PFSK-1 (cell line): ENCODE measurements around the gene MYO16.

Source experiments
- FOXP2 ChIP-seq: optimal IDR thresholded peaks from 2 replicates; pipeline ENCODE3; 2011; ENCODE audit warnings: borderline replicate concordance, control low read depth, inconsistent platforms; ENCODE audit not compliant: insufficient read depth; ENCODE audit errors: extremely low read length, extremely low read depth
- POLR2AphosphoS5 ChIP-seq: IDR thresholded peaks from 2 replicates; pipeline ENCODE4 v1.6.1; 2012; ENCODE audit warnings: low read depth, mild to moderate bottlenecking, control low read depth, low read length, moderate library complexity
- SIN3A ChIP-seq: IDR thresholded peaks from 2 replicates; pipeline ENCODE4 v1.6.1; 2012; ENCODE audit warnings: mild to moderate bottlenecking, low read length, moderate library complexity, borderline replicate concordance; ENCODE audit not compliant: insufficient read depth
- TAF1 ChIP-seq: IDR thresholded peaks from 2 replicates; pipeline ENCODE4 v1.6.1; 2012; ENCODE audit warnings: low read length, control low read depth, borderline replicate concordance; ENCODE audit not compliant: insufficient read depth
- TF ChIP-seq, protein P1 (sequence below), 2 experiments: IDR thresholded peaks; 2 replicates each; pipeline versions ENCODE4 v1.6.1 to v1.8.0; 2011 to 2012; ENCODE audit warnings: low read depth in 2 of 2, low read length in 2 of 2, control low read depth in 1 of 2, inconsistent platforms in 1 of 2, mild to moderate bottlenecking in 1 of 2, moderate library complexity in 1 of 2; ENCODE audit not compliant: insufficient read depth in 1 of 2

MYO16 gene

GRCh38 chr13:108597943-108598342 lies 31.5 kb upstream of the MYO16 start:
- TF ChIP-seq, protein P1, sequence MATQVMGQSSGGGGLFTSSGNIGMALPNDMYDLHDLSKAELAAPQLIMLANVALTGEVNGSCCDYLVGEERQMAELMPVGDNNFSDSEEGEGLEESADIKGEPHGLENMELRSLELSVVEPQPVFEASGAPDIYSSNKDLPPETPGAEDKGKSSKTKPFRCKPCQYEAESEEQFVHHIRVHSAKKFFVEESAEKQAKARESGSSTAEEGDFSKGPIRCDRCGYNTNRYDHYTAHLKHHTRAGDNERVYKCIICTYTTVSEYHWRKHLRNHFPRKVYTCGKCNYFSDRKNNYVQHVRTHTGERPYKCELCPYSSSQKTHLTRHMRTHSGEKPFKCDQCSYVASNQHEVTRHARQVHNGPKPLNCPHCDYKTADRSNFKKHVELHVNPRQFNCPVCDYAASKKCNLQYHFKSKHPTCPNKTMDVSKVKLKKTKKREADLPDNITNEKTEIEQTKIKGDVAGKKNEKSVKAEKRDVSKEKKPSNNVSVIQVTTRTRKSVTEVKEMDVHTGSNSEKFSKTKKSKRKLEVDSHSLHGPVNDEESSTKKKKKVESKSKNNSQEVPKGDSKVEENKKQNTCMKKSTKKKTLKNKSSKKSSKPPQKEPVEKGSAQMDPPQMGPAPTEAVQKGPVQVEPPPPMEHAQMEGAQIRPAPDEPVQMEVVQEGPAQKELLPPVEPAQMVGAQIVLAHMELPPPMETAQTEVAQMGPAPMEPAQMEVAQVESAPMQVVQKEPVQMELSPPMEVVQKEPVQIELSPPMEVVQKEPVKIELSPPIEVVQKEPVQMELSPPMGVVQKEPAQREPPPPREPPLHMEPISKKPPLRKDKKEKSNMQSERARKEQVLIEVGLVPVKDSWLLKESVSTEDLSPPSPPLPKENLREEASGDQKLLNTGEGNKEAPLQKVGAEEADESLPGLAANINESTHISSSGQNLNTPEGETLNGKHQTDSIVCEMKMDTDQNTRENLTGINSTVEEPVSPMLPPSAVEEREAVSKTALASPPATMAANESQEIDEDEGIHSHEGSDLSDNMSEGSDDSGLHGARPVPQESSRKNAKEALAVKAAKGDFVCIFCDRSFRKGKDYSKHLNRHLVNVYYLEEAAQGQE (IDR thresholded peaks at IDR 0.05; ENCODE audit: insufficient read depth in 1 of 2, low read depth in 2 of 2, low read length in 2 of 2) = no peak

GRCh38 chr13:108606424-108606823 lies 23.0 kb upstream of the MYO16 start:
- TF ChIP-seq POLR2AphosphoS5 = no peak
- no peak for TF ChIP-seq SIN3A
- no peak for TF ChIP-seq FOXP2
- TF ChIP-seq, protein P1 (IDR thresholded peaks at IDR 0.05; ENCODE audit: insufficient read depth in 1 of 2, low read depth in 2 of 2, low read length in 2 of 2) = no peak

DNA sequence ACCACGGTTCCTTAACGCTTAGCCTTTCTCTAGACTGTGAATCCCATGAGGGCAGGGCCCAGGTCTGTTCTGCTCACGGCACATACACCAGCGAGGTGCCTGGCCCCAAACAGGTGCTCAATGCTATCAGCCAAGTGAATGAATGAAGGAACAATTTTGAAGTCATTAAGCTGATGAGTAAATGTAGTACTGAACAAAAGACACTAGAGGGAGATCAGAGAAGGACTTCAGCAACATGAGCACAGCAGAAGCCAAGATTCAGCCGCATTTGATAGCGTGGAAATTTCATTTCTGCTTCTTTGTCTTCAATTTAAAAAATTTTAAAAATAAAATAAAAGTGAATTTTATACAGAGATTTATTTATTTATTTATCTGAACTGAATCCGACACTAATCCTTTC lies 20.1 kb upstream of the MYO16 start:
- TF ChIP-seq, protein P1 (IDR thresholded peaks at IDR 0.05; ENCODE audit: insufficient read depth in 1 of 2, low read depth in 2 of 2, low read length in 2 of 2) = no peak
- TF ChIP-seq FOXP2 (no peak), TAF1 (no peak), POLR2AphosphoS5 (no peak), SIN3A (no peak)

DNA sequence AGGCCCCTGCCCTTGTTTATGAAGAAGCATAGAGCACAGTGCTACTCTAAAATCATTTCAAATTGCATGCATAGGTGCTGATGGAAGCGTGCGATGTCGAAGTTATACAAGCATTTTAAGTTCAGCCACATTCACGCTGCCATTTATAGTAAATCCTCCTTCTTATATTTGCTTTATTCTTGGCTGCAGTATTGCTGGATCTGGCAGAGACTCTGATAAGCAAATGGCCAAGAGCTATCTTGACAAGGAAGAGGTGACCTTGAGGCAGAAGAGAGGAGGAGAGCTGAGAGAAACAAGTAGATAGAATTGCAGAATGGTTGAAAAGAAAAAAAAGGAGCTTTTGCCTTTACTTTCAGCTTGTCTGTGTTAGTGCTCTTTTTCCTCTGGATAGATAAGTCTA lies 18.9 kb upstream of the MYO16 start:
- no peak for TF ChIP-seq SIN3A
- no peak for TF ChIP-seq POLR2AphosphoS5
- no peak for TF ChIP-seq FOXP2
- TF ChIP-seq, protein P1 (IDR thresholded peaks at IDR 0.05; ENCODE audit: insufficient read depth in 1 of 2, low read depth in 2 of 2, low read length in 2 of 2) = no peak
- TF ChIP-seq TAF1 = no peak

DNA sequence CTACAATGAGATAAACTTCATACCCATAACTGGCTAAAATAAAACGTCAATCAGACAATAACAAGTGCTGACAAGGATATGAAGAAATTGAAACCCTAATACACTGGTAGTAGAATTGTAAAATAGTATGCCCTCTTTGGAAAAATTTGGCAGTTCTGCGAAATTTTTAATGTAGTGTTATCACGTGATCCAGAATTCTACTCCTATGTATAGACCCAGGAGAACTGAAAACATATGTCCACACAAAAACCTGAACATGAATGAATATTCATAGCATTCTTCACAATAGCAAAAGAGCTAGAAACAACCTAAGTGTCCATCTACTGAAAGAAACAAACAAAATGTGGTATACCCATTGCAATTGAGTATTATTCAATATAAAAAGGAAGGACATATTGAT lies 14.2 kb upstream of the MYO16 start:
- no peak for TF ChIP-seq POLR2AphosphoS5
- no peak for TF ChIP-seq SIN3A
- TF ChIP-seq, protein P1 (IDR thresholded peaks at IDR 0.05; ENCODE audit: insufficient read depth in 1 of 2, low read depth in 2 of 2, low read length in 2 of 2) = no peak
- no peak for TF ChIP-seq FOXP2
- TF ChIP-seq TAF1 = no peak
